Liver (tissue), 9 donors: ENCODE data around the gene CFAP69. TPM values are rescaled to one million over a fixed set of nuclear protein-coding genes. Genes with fewer than 3 reads are reported as not detected.

Experiments used
- DNase-seq: peaks from one replicate; pipeline ENCODE4 v3.0.0-alpha.2; 2017; ENCODE audit warnings: low spot score
- H3K27ac ChIP-seq, 2 donors: one replicate each; pipeline ENCODE4 v1.7.0; 2013; ENCODE audit warnings: inconsistent platforms in 2 of 2, low read length in 2 of 2, control low read depth in 1 of 2, low read depth in 1 of 2, mild to moderate bottlenecking in 1 of 2
- H3K27me3 ChIP-seq, 4 donors: one replicate each; pipeline versions ENCODE4 v1.6.1 to v1.7.0; 2013; ENCODE audit warnings: low read length in 3 of 4, inconsistent platforms in 1 of 4, mild to moderate bottlenecking in 1 of 4, moderate library complexity in 1 of 4; ENCODE audit not compliant: control insufficient read depth in 4 of 4, insufficient read depth in 4 of 4
- H3K36me3 ChIP-seq, 4 donors: one replicate each; pipeline versions ENCODE4 v1.6.1 to v1.7.0; 2013; ENCODE audit warnings: low read length in 3 of 4, mild to moderate bottlenecking in 3 of 4, low read depth in 1 of 4, moderate library complexity in 1 of 4; ENCODE audit not compliant: control insufficient read depth in 4 of 4, insufficient read depth in 3 of 4
- H3K4me1 ChIP-seq, 4 donors: one replicate each; pipeline versions ENCODE4 v1.6.1 to v1.7.0; 2013; ENCODE audit warnings: low read length in 3 of 4, mild to moderate bottlenecking in 3 of 4, moderate library complexity in 1 of 4; ENCODE audit not compliant: control insufficient read depth in 4 of 4, insufficient read depth in 4 of 4
- H3K4me3 ChIP-seq, 3 donors: one replicate each; pipeline versions ENCODE4 v1.6.1 to v1.7.0; 2013; ENCODE audit warnings: low read length in 3 of 3, control low read depth in 1 of 3, low read depth in 1 of 3, mild to moderate bottlenecking in 1 of 3
- H3K9ac ChIP-seq, 2 donors: one replicate each; pipeline ENCODE4 v1.7.0; 2013; ENCODE audit warnings: low read length in 2 of 2, mild to moderate bottlenecking in 2 of 2, moderate library complexity in 2 of 2, control low read depth in 1 of 2, low read depth in 1 of 2
- H3K9me3 ChIP-seq, 4 donors: one replicate each; pipeline versions ENCODE4 v1.6.1 to v1.7.0; 2013; ENCODE audit warnings: low read length in 3 of 4; ENCODE audit not compliant: control insufficient read depth in 4 of 4
- ATF3 ChIP-seq: IDR thresholded peaks from 2 replicates; pipeline ENCODE4 v1.6.1; 2016; ENCODE audit warnings: antibody characterized with exemption
- EGR1 ChIP-seq, 2 donors: IDR thresholded peaks; 2 replicates each; pipeline ENCODE4 v1.6.1; 2016 to 2018; ENCODE audit warnings: antibody characterized with exemption in 2 of 2, low read depth in 2 of 2
- FOXA1 ChIP-seq: IDR thresholded peaks from 2 replicates; pipeline ENCODE4 v1.6.1; 2016; ENCODE audit warnings: antibody characterized with exemption
- FOXA2 ChIP-seq: IDR thresholded peaks from 2 replicates; pipeline ENCODE4 v1.6.1; 2016; ENCODE audit warnings: antibody characterized with exemption
- GABPA ChIP-seq, 2 donors: IDR thresholded peaks in 1 of 2; conservative IDR thresholded peaks in 1 of 2; 2 replicates each; pipeline ENCODE4 v1.6.1; 2016; ENCODE audit warnings: antibody characterized with exemption in 2 of 2, mild to moderate bottlenecking in 1 of 2, moderate library complexity in 1 of 2
- HNF4A ChIP-seq, 2 donors: conservative IDR thresholded peaks; 2 replicates each; pipeline ENCODE4 v1.6.1; 2016; ENCODE audit warnings: antibody characterized with exemption in 2 of 2, mild to moderate bottlenecking in 2 of 2
- HNF4G ChIP-seq: IDR thresholded peaks from 2 replicates; pipeline ENCODE4 v1.6.1; 2016; ENCODE audit warnings: antibody characterized with exemption
- JUND ChIP-seq, 2 donors: IDR thresholded peaks; 2 replicates each; pipeline ENCODE4 v1.6.1; 2016; ENCODE audit warnings: antibody characterized with exemption in 2 of 2
- NR2F2 ChIP-seq: IDR thresholded peaks from 2 replicates; pipeline ENCODE4 v1.6.1; 2016; ENCODE audit warnings: antibody characterized with exemption
- RAD21 ChIP-seq, 2 donors: IDR thresholded peaks; 2 replicates each; pipeline ENCODE4 v1.6.1; 2016; ENCODE audit warnings: antibody characterized with exemption in 2 of 2, mild to moderate bottlenecking in 2 of 2
- TAF1 ChIP-seq: conservative IDR thresholded peaks from 2 replicates; pipeline ENCODE4 v1.6.1; 2016; ENCODE audit warnings: antibody characterized with exemption, mild to moderate bottlenecking
- WGBS: extraction: QIAGEN DNeasy Blood & Tissue Kit; methylation state at CpG from one replicate; pipeline ENCODE4 v1.1.7; 2013; 5-methylcytosine and 5-hydroxymethylcytosine counted together
- polyA plus RNA-seq, 2 donors: library from polyadenylated mRNA; stranded (reverse) in 1 of 2; unstranded in 1 of 2; fragments of 200-250 nt in 1 of 2; fragments of >200 nt in 1 of 2; fragmentation: Nextera tagmentation in 1 of 2; extraction: Ambion mirVana in 1 of 2; gene quantifications; one replicate each; pipeline versions ENCODE4 v1.2.1 to v1.2.3, GENCODE V29; 2013 to 2015
- total RNA-seq, 2 donors: library from RNA; depleted of rRNA; stranded (reverse); fragments of >200 nt; gene quantifications; one replicate each; pipeline ENCODE4 v1.2.3, GENCODE V29; 2014
- TF ChIP-seq, protein P1 (sequence below): IDR thresholded peaks from 2 replicates; pipeline ENCODE4 v1.6.1; 2016; ENCODE audit warnings: antibody characterized with exemption
- TF ChIP-seq, protein P2 (sequence below): IDR thresholded peaks from 2 replicates; pipeline ENCODE4 v1.6.1; 2016; ENCODE audit warnings: antibody characterized with exemption, mild to moderate bottlenecking
- TF ChIP-seq, protein P3 (sequence below): IDR thresholded peaks from 2 replicates; pipeline ENCODE4 v1.6.1; 2016; ENCODE audit warnings: antibody characterized with exemption
- donor health status: healthy.
- donor health status: healthy.
- donor health status: healthy.
- donor health status: healthy.
- donor health status: healthy.

CFAP69 gene
- total and polyA plus RNA-seq, 4 donors: 1.2 to 11.7 (median 4.1) TPM

- Histone ChIP-seq H3K9me3 (no peaks in the 10 kb centered on the region), H3K9ac (no peak overlapping the region), H3K36me3 (no peaks in the 10 kb centered on the region), H3K4me1 (peaks cover 3 to 65% (median 32%) of the 10 kb centered on the region in 4 donors), H3K27me3 (no peaks in the 10 kb centered on the region), H3K4me3 (no peak overlapping the region), H3K27ac (no peak overlapping the region)
- no peak for TF ChIP-seq RAD21 (IDR thresholded peaks at IDR 0.05)
- TF ChIP-seq, protein P1, sequence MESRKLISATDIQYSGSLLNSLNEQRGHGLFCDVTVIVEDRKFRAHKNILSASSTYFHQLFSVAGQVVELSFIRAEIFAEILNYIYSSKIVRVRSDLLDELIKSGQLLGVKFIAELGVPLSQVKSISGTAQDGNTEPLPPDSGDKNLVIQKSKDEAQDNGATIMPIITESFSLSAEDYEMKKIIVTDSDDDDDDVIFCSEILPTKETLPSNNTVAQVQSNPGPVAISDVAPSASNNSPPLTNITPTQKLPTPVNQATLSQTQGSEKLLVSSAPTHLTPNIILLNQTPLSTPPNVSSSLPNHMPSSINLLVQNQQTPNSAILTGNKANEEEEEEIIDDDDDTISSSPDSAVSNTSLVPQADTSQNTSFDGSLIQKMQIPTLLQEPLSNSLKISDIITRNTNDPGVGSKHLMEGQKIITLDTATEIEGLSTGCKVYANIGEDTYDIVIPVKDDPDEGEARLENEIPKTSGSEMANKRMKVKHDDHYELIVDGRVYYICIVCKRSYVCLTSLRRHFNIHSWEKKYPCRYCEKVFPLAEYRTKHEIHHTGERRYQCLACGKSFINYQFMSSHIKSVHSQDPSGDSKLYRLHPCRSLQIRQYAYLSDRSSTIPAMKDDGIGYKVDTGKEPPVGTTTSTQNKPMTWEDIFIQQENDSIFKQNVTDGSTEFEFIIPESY: no peak
- no peak for TF ChIP-seq EGR1 (IDR thresholded peaks at IDR 0.05; ENCODE audit: low read depth in 2 of 2)
- TF ChIP-seq, protein P2, sequence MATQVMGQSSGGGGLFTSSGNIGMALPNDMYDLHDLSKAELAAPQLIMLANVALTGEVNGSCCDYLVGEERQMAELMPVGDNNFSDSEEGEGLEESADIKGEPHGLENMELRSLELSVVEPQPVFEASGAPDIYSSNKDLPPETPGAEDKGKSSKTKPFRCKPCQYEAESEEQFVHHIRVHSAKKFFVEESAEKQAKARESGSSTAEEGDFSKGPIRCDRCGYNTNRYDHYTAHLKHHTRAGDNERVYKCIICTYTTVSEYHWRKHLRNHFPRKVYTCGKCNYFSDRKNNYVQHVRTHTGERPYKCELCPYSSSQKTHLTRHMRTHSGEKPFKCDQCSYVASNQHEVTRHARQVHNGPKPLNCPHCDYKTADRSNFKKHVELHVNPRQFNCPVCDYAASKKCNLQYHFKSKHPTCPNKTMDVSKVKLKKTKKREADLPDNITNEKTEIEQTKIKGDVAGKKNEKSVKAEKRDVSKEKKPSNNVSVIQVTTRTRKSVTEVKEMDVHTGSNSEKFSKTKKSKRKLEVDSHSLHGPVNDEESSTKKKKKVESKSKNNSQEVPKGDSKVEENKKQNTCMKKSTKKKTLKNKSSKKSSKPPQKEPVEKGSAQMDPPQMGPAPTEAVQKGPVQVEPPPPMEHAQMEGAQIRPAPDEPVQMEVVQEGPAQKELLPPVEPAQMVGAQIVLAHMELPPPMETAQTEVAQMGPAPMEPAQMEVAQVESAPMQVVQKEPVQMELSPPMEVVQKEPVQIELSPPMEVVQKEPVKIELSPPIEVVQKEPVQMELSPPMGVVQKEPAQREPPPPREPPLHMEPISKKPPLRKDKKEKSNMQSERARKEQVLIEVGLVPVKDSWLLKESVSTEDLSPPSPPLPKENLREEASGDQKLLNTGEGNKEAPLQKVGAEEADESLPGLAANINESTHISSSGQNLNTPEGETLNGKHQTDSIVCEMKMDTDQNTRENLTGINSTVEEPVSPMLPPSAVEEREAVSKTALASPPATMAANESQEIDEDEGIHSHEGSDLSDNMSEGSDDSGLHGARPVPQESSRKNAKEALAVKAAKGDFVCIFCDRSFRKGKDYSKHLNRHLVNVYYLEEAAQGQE: no peak
- TF ChIP-seq ATF3: no peak
- no peak for TF ChIP-seq HNF4G
- TF ChIP-seq FOXA2: no peak
- TF ChIP-seq, protein P3, sequence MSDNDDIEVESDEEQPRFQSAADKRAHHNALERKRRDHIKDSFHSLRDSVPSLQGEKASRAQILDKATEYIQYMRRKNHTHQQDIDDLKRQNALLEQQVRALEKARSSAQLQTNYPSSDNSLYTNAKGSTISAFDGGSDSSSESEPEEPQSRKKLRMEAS: no peak
- TF ChIP-seq JUND (IDR thresholded peaks at IDR 0.05): no peak
- TF ChIP-seq NR2F2: no peak
- TF ChIP-seq FOXA1: no peak
- no peak for TF ChIP-seq GABPA (IDR thresholded peaks at IDR 0.05 in 1 of 2, conservative IDR thresholded peaks at IDR 0.05 in 1 of 2)
- TF ChIP-seq HNF4A (conservative IDR thresholded peaks at IDR 0.05): no peak
- no peak for TF ChIP-seq TAF1
- DNase-seq: no peak
- WGBS: 57% methylated on average over 2 of the region's 2 CpGs
Observed at GRCh38 chr7:90271753-90272152, 26.8 kb downstream of the CFAP69 start.

DNA sequence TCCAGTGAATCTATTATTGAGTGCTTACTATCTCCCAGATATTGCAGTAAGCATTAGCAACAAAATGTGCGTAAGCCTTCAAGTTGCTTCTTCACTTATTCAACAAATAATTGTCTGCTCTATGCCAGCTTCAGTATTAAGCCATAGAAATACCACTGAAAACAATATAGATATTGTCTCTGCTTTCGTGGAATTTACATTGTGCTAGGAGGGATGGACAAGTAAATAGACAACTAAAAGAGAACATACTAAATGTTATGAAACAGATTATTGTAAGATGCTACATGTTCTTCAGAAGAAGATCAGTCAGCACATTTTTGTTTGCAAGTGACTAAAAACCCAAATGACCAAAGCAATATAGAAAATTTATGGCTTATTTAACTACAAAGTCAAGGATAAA, 27.3 kb downstream of the CFAP69 start:
- no peak overlapping the region for H3K27ac ChIP-seq

More for the DNA sequence above, 27.3 kb downstream of the CFAP69 start:
- H3K36me3 ChIP-seq: no peaks in the 10 kb centered on the region
- H3K9me3 ChIP-seq: no peaks in the 10 kb centered on the region
- no peak overlapping the region for H3K9ac ChIP-seq
- DNase-seq: no peak
- H3K4me1 ChIP-seq: peaks cover 3 to 60% (median 30%) of the 10 kb centered on the region in 4 donors
- TF ChIP-seq HNF4G (no peak), TAF1 (no peak), FOXA1 (no peak)
- 91% methylated on average over 2 of the region's 2 CpGs for WGBS
- no peaks in the 10 kb centered on the region for H3K27me3 ChIP-seq
- no peak overlapping the region for H3K4me3 ChIP-seq
